ENCODE data around the gene FERD3L.

- TF ChIP-seq CTCF (conservative IDR thresholded peaks at IDR 0.05; ENCODE audit: low read length) (no peak), EZH2phosphoT487 (IDR thresholded peaks at IDR 0.05; ENCODE audit: borderline replicate concordance, low read depth, low read length) (no peak)
Measured at GRCh38 chr7:19095353-19095860, 49.8 kb downstream of the FERD3L start.
